HepG2 (cell line): ENCODE measurements around the gene RPS6KB1. TPM values are rescaled to one million over a fixed set of nuclear protein-coding genes. Genes with fewer than 3 reads are reported as not detected.

Experiments
- ATF7 ChIP-seq, 2 experiments: fragments of 450-650 bp in 1 of 2; sonication (generic) in 1 of 2; formaldehyde crosslinking in 1 of 2; IDR thresholded peaks; 2 replicates each; pipeline versions ENCODE4 v1.4.0 to v1.6.1; 2016 to 2020; ENCODE audit warnings: antibody characterized with exemption in 1 of 2, mild to moderate bottlenecking in 1 of 2, missing genetic modification reagents in 1 of 2
- DDIT3 ChIP-seq: sonication (generic); formaldehyde crosslinking; IDR thresholded peaks from 2 replicates; pipeline ENCODE4 v1.4.0; 2020; ENCODE audit warnings: mild to moderate bottlenecking, missing genetic modification reagents
- ETV5 ChIP-seq: IDR thresholded peaks from 2 replicates; pipeline ENCODE4 v1.6.1; 2018; ENCODE audit warnings: missing biosample characterization, missing genetic modification reagents, inconsistent platforms, borderline replicate concordance
- FOXO1 ChIP-seq: sonication (generic); formaldehyde crosslinking; IDR thresholded peaks from 2 replicates; pipeline ENCODE4 v1.4.0; 2020; ENCODE audit warnings: missing genetic modification reagents
- GABPA ChIP-seq, 2 experiments: IDR thresholded peaks; 2 replicates each; pipeline ENCODE4 v1.6.1; 2011 to 2016; ENCODE audit warnings: low read depth in 2 of 2, low read length in 1 of 2, missing biosample characterization in 1 of 2, missing genetic modification characterization in 1 of 2
- GFI1 ChIP-seq: sonication (generic); formaldehyde crosslinking; IDR thresholded peaks from 2 replicates; pipeline ENCODE4 v1.5.0; 2020; ENCODE audit warnings: missing genetic modification reagents, mild to moderate bottlenecking, borderline replicate concordance
- HDAC6 ChIP-seq: fragments of 200-600 bp; sonication (generic); IDR thresholded peaks from 2 replicates; pipeline ENCODE4 v1.7.0; 2017; ENCODE audit warnings: mild to moderate bottlenecking, antibody characterized with exemption, low read length, low read depth
- HHEX ChIP-seq: IDR thresholded peaks from 2 replicates; pipeline ENCODE4 v1.6.1; 2016; ENCODE audit warnings: control low read depth
- HNF4A ChIP-seq: sonication (generic); formaldehyde crosslinking; IDR thresholded peaks from 2 replicates; pipeline ENCODE4 v1.4.0; 2020; ENCODE audit warnings: missing genetic modification reagents
- HNRNPL ChIP-seq: fragments of 200-400 bp; formaldehyde crosslinking; IDR thresholded peaks from 2 replicates; pipeline ENCODE4 v1.6.1; 2017; ENCODE audit warnings: mild to moderate bottlenecking, low read depth, low read length
- KLF15 ChIP-seq: sonication (generic); formaldehyde crosslinking; IDR thresholded peaks from 2 replicates; pipeline ENCODE4 v1.8.1; 2023; ENCODE audit warnings: borderline replicate concordance, mild to moderate bottlenecking, inconsistent platforms, missing genetic modification reagents, mixed read lengths
- KMT2A ChIP-seq: sonication (generic); formaldehyde crosslinking; IDR thresholded peaks from 2 replicates; pipeline ENCODE4 v1.4.0; 2020; ENCODE audit warnings: missing genetic modification reagents
- MYPOP ChIP-seq: sonication (generic); formaldehyde crosslinking; IDR thresholded peaks from 2 replicates; pipeline ENCODE4 v1.8.1; 2023; ENCODE audit warnings: mild to moderate bottlenecking, moderate library complexity, missing genetic modification reagents
- NCOA5 ChIP-seq: sonication (generic); formaldehyde crosslinking; IDR thresholded peaks from 2 replicates; pipeline ENCODE4 v1.4.0; 2020; ENCODE audit warnings: missing genetic modification reagents
- NKX3-1 ChIP-seq: sonication (generic); formaldehyde crosslinking; IDR thresholded peaks from 2 replicates; pipeline ENCODE4 v1.5.0; 2020; ENCODE audit warnings: missing genetic modification reagents
- NR3C1 ChIP-seq: sonication (generic); formaldehyde crosslinking; IDR thresholded peaks from 2 replicates; pipeline ENCODE4 v1.4.0; 2020; ENCODE audit warnings: missing genetic modification reagents
- PAX8 ChIP-seq: sonication (generic); formaldehyde crosslinking; IDR thresholded peaks from 2 replicates; pipeline ENCODE4 v1.8.0; 2022; ENCODE audit warnings: mild to moderate bottlenecking, missing genetic modification reagents, borderline replicate concordance
- TBP ChIP-seq: sonication (generic); formaldehyde crosslinking; IDR thresholded peaks from 2 replicates; pipeline ENCODE4 v1.5.0; 2020; ENCODE audit warnings: missing genetic modification reagents
- THAP11 ChIP-seq: IDR thresholded peaks from 2 replicates; pipeline ENCODE4 v1.6.1; 2016; ENCODE audit warnings: missing biosample characterization, missing genetic modification reagents
- ZNF160 ChIP-seq: sonication (generic); formaldehyde crosslinking; IDR thresholded peaks from 2 replicates; pipeline ENCODE4 v1.8.0; 2022; ENCODE audit warnings: mild to moderate bottlenecking, inconsistent platforms, missing genetic modification reagents
- ZNF432 ChIP-seq: sonication (generic); formaldehyde crosslinking; IDR thresholded peaks from 2 replicates; pipeline ENCODE4 v1.5.0; 2020; ENCODE audit warnings: missing genetic modification reagents, mild to moderate bottlenecking, borderline replicate concordance
- ZNF567 ChIP-seq: sonication (generic); formaldehyde crosslinking; IDR thresholded peaks from 2 replicates; pipeline ENCODE4 v1.8.1; 2023; ENCODE audit warnings: mild to moderate bottlenecking, missing genetic modification reagents, borderline replicate concordance
- ZNF619 ChIP-seq: sonication (generic); formaldehyde crosslinking; IDR thresholded peaks from 2 replicates; pipeline ENCODE4 v1.4.0; 2020; ENCODE audit warnings: mild to moderate bottlenecking, missing genetic modification reagents
- ZNF644 ChIP-seq: IDR thresholded peaks from 2 replicates; pipeline ENCODE4 v1.6.1; 2016; ENCODE audit warnings: low read depth
- ZNF841 ChIP-seq: sonication (generic); formaldehyde crosslinking; IDR thresholded peaks from 2 replicates; pipeline ENCODE4 v1.8.1; 2023; ENCODE audit warnings: missing genetic modification reagents, borderline replicate concordance
- polyA plus RNA-seq, 8 experiments: library from polyadenylated mRNA; depleted of rRNA in 3 of 8; stranded (reverse) in 7 of 8; unstranded in 1 of 8; fragments of >200 nt; fragmentation: Illumina TruSeq in 4 of 8; extraction: Trizol in 4 of 8; gene quantifications; 2 replicates each; pipeline versions ENCODE4 v1.2.1 to v1.2.3, GENCODE V29; 2011 to 2016; ENCODE audit warnings: low read depth in 4 of 8, missing spikeins in 1 of 8, mixed read lengths in 1 of 8; ENCODE audit not compliant: insufficient read depth in 1 of 8
- total RNA-seq, 5 experiments: library from RNA; depleted of rRNA; stranded (reverse); fragments of >200 nt; fragmentation: Illumina TruSeq; extraction: Trizol; gene quantifications; 2 replicates each; pipeline ENCODE4 v1.2.3, GENCODE V29; 2016; ENCODE audit warnings: low read depth in 1 of 5
- TF ChIP-seq, protein P1 (sequence below): sonication (generic); formaldehyde crosslinking; IDR thresholded peaks from 2 replicates; pipeline ENCODE4 v1.4.0; 2020; ENCODE audit warnings: mild to moderate bottlenecking, low read depth, missing genetic modification reagents
- TF ChIP-seq, protein P2 (sequence below): sonication (generic); formaldehyde crosslinking; IDR thresholded peaks from 2 replicates; pipeline ENCODE4 v1.9.0; 2022; ENCODE audit warnings: low read depth, missing genetic modification reagents

Gene RPS6KB1
- total and polyA plus RNA-seq, 2 of the 13 experiments (the other 11 are each of a cell fraction or from before 2014, with no cell fraction given): 16.5 to 42.2 TPM

- TF ChIP-seq ETV5 (CRISPR knock-in tag) (no peak; the same call in 1 of the 2 replicates), ZNF619 (no peak), GFI1 (no peak), MYPOP (no peak), GABPA (IDR thresholded peaks at IDR 0.05; ENCODE audit: low read depth, low read length) (no peak), GABPA (CRISPR knock-in tag; IDR thresholded peaks at IDR 0.05; ENCODE audit: low read depth) (0 out of 2 replicates have a peak, but pooled peaks have one; percentile 4), ZNF160 (CRISPR knock-in tag) (no peak), KMT2A (CRISPR knock-in tag) (no peak), NCOA5 (CRISPR knock-in tag) (no peak), NR3C1 (no peak), ZNF644 (CRISPR knock-in tag) (0 out of 2 replicates have a peak, but pooled peaks have one; percentile 19), KLF15 (CRISPR knock-in tag) (no peak), FOXO1 (CRISPR knock-in tag) (no peak), HHEX (0 out of 2 replicates have a peak, but pooled peaks have one; percentile 19), ZNF567 (CRISPR knock-in tag) (no peak), ZNF432 (no peak), HNF4A (peak; percentile 40), THAP11 (CRISPR knock-in tag) (peak; percentile 6), ZNF841 (no peak), HNRNPL (no peak), DDIT3 (no peak), NKX3-1 (CRISPR knock-in tag) (no peak), PAX8 (0 out of 2 replicates have a peak, but pooled peaks have one; percentile 5), HDAC6 (peak; percentile 65; the same call in 1 of the 2 replicates), ATF7 (IDR thresholded peaks at IDR 0.05) (no peak), ATF7 (CRISPR knock-in tag; IDR thresholded peaks at IDR 0.05) (no peak), TBP (CRISPR knock-in tag) (no peak)
- TF ChIP-seq, protein P1, sequence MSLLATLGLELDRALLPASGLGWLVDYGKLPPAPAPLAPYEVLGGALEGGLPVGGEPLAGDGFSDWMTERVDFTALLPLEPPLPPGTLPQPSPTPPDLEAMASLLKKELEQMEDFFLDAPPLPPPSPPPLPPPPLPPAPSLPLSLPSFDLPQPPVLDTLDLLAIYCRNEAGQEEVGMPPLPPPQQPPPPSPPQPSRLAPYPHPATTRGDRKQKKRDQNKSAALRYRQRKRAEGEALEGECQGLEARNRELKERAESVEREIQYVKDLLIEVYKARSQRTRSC (CRISPR knock-in tag): no peak
- TF ChIP-seq, protein P2, sequence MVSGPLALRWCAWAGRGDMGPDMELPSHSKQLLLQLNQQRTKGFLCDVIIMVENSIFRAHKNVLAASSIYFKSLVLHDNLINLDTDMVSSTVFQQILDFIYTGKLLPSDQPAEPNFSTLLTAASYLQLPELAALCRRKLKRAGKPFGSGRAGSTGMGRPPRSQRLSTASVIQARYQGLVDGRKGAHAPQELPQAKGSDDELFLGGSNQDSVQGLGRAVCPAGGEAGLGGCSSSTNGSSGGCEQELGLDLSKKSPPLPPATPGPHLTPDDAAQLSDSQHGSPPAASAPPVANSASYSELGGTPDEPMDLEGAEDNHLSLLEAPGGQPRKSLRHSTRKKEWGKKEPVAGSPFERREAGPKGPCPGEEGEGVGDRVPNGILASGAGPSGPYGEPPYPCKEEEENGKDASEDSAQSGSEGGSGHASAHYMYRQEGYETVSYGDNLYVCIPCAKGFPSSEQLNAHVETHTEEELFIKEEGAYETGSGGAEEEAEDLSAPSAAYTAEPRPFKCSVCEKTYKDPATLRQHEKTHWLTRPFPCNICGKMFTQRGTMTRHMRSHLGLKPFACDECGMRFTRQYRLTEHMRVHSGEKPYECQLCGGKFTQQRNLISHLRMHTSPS: no peak
Measured at GRCh38 chr17:59845595-59846393, 47.1 kb upstream of the RPS6KB1 start (continued).
